Central memory CD4-positive, alpha-beta T cell (primary cell): ENCODE results near the gene POM121C.
"Not testable (repeated sequence)": the region's sequence is repeated elsewhere in the genome, so short reads cannot be mapped to it uniquely, and the experiment has no call there.

Experiments
- DNase-seq: peaks from one replicate; pipeline ENCODE4 v3.0.0; 2022

Gene POM121C

DNA sequence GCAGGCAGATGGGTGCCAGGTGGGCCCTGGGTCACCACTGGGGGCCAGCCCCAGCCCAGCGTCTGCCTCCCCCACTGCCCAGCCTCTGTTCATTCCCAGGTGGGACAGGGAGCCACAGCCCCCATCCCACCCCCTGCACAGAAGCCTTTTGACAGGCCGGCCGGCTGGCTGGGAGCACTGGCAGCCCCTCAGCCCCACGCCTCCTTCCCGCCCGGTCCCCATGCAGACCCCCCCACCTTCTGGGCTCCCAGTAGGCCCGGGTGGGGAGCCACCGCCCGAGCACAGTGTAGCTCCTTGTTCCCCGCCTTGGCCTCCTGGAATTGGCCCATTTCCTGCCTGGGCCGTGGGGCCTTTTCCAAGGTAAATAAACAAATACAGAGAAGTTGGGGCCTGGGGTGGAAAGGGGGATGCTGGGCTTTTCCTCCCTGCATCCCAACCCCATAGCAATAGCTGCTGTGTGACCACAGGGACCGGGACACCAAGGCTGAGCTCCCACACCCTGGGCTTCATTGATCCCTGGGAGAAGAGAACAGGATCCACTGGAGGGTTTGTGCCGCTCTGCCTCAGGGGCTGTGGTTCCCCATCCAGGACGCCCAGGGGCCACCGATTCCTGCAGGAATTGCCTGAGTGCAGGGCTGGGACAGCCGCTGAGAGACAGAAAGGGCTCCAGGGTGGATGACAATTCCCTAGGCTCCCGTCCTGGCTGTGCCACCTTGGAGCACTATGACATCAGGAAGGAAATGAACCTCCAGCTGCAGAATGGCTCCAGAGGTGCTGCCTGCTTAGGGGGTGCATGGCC, 111.4 kb downstream of the POM121C start:
- not testable (repeated sequence) for DNase-seq

DNA sequence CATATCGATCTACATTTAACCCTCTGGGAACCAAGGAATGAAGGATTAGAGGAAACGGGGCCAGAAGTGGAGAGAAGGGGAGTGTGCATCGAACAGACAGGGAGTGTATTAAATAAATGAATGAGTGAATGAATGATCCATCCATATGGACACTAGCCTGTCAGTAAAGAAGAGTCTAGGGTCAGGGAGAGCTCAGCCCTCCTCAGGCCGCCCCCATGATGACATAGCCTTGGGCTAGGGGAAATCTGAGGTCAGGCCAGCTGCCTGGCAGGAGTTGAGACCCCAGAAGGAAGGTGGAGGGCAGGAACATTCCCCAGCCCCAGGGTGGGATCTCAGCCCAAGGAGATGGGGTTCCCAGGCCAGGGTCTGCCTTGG, 112.0 kb downstream of the POM121C start:
- not testable (repeated sequence) for DNase-seq

DNA sequence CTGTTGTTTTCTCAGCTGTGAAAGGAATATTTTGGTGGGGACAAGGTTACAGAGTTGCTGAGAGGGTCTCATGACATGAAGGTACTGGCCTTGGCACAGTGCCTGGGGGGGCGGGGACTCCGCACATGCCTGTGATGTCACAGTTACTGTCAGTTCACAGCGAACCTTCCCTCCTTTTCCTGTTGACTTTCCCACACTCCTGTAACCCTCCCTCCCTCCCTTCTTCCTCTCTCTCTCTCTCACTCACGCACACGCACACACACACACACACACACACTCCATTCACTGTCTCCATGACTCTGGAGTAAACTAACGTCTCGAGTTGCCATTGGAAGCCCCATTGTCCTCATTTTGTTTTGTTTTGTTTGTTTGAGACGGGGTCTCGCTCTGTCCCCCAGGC, 118.8 kb downstream of the POM121C start:
- DNase-seq = not testable (repeated sequence)
